GM21825 (cell line): ENCODE results near the gene KRTAP9-3.
"Not testable (repeated sequence)": the region's sequence is repeated elsewhere in the genome, so short reads cannot be mapped to it uniquely, and the experiment has no call there.

Experiments
- ATAC-seq: cut with Tn5 transposase; IDR thresholded peaks from one replicate; pipeline ENCODE4 v1.9.1; 2021; ENCODE audit warnings: mild to moderate bottlenecking, moderate library complexity; ENCODE audit not compliant: unreplicated experiment

KRTAP9-3 gene

DNA sequence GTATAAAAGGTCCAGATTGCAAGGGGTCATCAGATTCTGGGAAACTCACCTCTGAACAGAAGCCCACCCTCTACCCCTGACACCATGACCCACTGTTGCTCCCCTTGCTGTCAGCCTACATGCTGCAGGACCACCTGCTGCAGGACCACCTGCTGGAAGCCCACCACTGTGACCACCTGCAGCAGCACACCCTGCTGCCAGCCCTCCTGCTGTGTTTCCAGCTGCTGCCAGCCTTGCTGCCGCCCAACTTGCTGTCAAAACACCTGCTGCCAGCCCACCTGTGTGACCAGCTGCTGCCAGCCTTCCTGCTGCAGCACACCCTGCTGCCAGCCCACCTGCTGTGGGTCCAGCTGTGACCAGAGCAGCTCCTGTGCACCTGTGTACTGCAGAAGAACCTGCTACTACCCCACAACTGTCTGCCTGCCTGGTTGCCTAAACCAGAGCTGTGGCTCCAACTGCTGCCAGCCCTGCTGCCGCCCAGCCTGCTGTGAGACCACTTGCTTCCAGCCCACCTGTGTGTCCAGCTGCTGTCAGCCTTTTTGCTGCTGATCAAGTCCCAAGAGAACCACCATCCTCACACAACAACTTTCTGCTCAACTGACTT, 17.5 kb downstream of the KRTAP9-3 start, which contains the start of gene KRTAP9-4:
Gene KRTAP9-4, plus strand, starts transcription at position 51 of the 604 bp plus-strand sequence. Its CDS starts 34 bp downstream, at position 85.
- ATAC-seq, result not testable (repeated sequence)

DNA sequence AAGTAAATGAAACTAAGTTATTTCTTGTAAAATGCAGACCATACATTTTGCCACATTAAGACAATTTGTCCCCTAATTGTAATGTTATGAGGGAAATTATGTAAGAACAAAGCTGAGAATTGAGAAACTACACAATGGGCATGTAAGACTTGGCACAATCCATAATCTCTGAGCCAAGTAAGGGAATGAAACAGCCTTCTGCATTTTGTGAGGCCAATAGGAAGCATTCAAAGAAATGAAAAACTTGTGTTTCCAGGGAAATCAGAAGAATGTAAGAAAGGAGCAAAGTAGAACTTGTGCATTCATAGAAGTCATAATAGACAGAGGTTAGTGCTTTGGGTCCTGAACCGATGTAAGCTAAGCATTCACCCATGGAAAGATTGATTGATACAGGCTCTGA, 19.0 kb downstream of the KRTAP9-3 start:
- ATAC-seq, result no peak

DNA sequence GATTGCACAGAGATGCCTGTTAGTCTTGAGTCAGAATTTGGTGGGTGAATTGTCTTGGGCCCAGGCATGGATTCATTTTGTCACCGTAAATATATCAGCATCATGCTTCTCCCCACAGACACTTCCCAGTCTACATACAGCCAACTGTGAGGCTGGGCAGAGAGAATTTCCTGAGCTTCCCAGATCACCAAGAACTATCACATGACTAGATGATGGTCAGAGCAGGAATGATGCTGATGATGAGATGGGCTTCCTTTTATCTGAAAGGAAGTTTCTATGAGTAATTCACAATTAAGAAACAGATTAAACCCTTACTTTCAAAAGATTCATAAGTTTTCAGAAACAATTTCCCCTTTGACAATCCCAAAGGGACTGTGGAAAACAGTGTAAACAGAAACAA, 22.6 kb downstream of the KRTAP9-3 start:
- no peak for ATAC-seq

DNA sequence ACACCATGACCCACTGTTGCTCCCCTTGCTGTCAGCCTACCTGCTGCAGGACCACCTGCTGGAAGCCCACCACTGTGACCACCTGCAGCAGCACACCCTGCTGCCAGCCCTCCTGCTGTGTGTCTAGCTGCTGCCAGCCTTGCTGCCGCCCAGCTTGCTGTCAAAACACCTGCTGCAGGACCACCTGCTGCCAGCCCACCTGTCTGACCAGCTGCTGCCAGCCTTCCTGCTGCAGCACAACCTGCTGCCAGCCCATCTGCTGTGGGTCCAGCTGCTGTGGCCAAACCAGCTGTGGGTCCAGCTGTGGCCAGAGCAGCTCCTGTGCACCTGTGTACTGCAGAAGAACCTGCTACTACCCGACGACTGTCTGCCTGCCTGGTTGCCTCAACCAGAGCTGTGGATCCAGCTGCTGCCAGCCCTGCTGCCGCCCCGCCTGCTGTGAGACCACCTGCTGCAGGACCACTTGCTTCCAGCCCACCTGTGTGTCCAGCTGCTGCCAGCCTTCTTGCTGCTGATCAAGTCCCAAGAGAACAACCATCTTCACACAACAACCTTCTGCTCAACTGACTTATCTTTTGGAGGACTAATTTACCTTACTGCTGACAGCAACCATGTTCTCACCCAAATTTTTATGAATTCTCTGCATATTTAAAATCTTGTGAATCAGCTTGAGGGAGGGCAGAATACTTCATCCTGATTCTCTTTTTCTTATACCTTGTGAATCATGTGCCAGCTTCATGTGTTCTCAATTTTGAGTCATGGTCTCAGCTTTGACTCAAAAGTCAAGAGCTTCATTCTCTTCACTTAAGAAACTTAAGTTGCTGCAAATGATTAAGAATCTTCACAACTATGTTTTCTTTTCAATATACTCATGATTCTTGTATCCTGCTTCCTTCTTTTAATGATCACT, 23.4 kb downstream of the KRTAP9-3 start, which contains the start of gene KRTAP9-9:
Gene KRTAP9-9, plus strand, starts transcription at position 4 of the 910 bp plus-strand sequence.
- ATAC-seq, result not testable (repeated sequence)

DNA sequence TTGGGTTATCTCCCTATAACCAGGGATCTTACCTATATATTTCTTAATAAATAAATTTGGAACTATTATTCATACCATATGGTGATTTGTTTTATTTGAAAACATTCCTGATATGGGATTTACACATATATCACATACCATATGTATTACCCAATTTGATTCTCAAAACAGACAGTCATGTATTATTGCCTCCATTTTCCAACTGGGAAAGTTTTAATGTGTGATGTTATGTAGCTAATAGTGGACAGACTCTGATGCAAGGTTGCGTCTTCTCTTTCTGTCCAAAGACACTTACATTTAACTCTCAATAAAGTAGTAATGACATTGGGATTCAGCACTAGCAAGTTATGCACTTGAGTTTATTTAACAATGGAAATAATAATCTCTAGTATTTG, 24.0 kb downstream of the KRTAP9-3 start:
- ATAC-seq, result no peak

DNA sequence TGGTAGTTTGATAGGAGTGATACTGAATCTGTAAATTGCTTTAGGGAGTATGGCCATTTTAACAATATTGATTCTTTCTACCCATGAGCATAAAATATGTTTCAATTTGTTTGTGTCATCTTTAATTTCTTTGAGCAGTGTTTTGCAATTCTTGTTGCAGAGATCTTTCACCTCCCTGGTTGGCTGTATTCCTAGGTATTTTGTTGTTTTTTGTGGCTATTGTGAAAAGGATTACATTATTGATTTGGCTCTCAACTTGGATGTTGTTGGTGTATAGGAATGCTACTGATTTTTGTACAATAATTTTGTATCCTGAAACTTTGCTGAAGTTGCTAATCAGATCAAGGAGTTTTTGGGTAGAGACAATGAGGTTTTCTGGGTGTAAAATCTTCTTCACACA, 26.2 kb downstream of the KRTAP9-3 start:
- ATAC-seq, result no peak

DNA sequence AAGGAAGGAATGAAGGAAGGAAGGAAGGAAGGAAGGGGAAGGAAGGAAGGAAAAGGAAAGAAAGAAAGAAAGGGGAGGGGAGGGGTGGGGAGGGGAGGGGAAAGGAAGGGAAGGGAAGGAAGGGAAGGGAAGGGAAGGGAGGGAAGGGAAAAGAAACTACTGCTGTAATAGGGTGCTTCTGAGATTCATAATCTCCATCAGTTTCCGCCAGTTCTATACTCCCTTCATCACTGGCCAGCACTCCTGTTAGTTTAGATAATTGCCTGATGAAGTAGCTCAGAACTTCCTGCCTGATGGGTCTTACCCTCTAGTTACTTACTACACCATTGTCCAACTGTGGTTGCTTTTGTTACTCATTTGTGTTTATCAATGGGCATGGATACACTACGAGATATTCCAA, 31.0 kb downstream of the KRTAP9-3 start:
- ATAC-seq, result no peak

DNA sequence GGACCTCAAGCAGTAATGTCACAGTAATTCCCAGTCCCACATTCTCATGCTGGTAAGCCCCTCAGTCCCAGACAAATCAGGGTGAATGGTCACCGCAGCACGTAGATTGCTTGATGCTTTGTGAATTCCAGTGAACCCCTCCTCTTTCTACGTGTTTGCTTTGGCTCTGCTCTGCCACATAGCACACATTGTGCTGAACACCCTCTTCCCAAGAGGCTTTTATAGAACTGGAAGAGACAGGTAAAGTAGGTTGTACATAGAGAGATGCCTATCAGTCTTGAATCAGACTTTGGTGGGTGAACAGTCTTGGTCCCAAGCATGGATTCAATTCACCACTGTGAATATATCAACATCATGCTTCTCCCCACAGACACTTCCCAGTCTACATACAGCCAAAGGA, 32.4 kb downstream of the KRTAP9-3 start:
- no peak for ATAC-seq

DNA sequence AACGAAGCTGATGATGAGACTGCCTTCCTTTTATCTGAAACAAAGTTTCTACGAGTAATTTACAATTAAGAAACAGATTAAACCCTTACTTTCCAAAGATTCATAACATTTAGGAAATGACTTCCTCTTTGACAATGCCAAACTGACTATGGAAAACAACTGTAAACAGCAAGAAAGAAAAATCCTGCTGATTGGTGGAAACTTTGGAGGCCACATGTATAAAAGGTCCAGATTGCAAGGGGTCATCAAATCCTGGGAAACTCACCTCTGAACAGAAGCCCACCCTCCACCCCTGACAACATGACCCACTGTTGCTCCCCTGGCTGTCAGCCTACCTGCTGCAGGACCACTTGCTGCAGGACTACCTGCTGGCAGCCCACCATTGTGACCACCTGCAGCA, 32.8 kb downstream of the KRTAP9-3 start, which contains the start of gene KRTAP9-6:
Gene KRTAP9-6, plus strand, starts transcription at position 301 of the 400 bp plus-strand sequence. Its CDS starts 0 bp downstream, at position 301.
- no peak for ATAC-seq

DNA sequence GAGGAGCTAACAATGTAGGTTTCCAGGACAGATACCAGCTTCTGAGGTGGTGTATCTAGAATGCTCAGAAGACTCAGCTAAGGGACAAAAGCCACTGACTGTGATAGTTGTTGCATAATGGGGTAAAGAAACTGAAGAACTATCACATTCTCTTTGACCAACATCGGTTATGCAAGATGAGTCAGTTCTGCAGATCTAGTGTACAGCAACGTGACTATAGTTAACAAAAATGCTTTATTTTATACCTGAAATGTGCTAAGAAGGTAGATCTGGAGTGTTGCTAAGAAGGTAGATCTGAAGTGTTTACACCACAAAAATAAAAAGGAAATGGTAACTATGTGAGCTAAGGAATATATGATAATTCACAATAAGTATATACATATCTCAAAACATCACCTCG, 35.5 kb downstream of the KRTAP9-3 start:
- no peak for ATAC-seq

DNA sequence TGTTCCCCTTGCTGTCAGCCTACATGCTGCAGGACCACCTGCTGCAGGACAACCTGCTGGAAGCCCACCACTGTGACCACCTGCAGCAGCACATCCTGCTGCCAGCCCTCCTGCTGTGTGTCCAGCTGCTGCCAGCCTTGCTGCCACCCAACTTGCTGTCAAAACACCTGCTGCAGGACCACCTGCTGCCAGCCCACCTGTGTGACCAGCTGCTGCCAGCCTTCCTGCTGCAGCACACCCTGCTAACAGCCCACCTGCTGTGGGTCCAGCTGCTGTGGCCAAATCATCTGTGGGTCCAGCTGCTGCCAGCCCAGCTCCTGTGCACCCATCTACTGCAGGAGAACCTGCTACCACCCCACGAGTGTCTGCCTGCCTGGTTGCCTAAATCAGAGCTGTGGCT, 39.1 kb downstream of the KRTAP9-3 start:
- ATAC-seq, result not testable (repeated sequence)

DNA sequence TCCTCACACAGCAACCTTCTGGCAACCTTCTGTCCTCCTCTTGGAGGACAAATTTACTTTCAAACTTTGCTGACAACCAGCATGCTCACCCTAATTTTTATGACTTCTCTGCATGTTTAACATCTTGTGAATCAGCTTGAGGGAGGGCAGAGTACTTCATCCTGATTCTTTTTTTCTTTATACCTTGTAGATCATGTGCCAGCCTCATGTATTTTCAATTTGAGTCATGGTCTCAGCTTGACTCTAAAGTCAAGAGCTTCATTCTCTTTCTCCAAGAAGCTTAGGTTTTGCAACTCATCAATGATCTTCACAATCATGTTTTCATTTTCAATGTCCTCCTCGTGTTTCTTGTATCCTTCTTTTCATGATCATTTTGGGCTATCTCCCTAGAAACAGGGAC, 39.6 kb downstream of the KRTAP9-3 start:
- no peak for ATAC-seq

DNA sequence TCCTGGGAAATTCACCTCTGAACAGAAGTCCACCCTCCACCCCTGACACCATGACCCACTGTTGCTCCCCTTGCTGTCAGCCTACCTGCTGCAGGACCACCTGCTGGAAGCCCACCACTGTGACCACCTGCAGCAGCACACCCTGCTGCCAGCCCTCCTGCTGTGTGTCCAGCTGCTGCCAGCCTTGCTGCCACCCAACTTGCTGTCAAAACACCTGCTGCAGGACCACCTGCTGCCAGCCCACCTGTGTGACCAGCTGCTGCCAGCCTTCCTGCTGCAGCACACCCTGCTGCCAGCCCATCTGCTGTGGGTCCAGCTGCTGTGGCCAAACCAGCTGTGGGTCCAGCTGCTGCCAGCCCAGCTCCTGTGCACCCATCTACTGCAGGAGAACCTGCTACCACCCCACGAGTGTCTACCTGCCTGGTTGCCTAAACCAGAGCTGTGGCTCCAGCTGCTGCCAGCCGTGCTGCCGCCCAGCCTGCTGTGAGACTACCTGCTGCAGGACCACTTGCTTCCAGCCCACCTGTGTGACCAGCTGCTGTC, 43.5 kb downstream of the KRTAP9-3 start, which contains the start of gene KRTAP9-7:
Gene KRTAP9-7, plus strand, starts transcription at position 51 of the 543 bp plus-strand sequence. Its CDS starts 0 bp downstream, at position 51.
- ATAC-seq, result not testable (repeated sequence)

DNA sequence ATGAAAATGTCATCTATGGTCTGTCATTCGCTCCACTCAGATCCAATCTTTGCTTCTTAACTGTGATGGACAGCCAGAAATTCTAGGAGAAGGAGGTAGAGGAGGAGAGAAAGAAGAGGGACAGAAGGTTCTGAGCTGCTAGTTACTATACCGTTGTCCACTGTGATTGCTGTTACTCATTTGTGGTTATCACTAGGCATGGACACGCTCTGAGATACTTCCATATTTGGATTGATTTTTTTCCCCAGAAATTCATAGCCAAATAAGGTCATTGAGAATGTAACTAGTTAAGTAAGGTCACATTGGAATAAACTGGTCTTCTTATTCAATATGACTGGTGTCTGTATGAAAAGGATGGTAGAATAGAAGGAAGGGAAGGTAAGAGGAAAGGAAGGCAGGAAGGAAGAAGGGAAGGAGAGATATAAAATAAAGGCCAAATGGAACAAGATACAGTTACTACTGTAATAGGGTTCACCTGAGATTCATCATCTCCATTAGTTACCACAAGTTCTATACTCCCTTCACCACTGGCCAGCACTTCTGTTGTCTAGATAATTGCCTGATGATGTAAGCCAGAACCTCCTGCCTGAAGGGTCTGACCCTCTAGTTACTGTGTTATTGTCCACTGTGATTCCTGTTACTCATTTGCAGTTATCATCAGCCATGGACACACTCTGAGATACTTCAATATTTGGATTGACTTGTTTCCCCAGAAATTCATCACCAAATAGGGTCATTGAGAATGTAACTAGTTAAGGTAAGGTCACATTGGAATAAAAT, 46.1 kb downstream of the KRTAP9-3 start:
- ATAC-seq, result no peak
